ENCODE measurements around the gene THBS2.

Gene THBS2

GRCh38 chr6:169234634-169235033 lies 19.0 kb downstream of the THBS2 start:
- DNase-seq (ENCODE audit: extremely low spot score, insufficient read length, low read depth) (no peak), FAIRE-seq (no peak)

- no peak for FAIRE-seq
- DNase-seq (ENCODE audit: extremely low spot score, insufficient read length, low read depth): no peak
Observed at GRCh38 chr6:169233832-169234231, 19.8 kb downstream of the THBS2 start.

- FAIRE-seq (no peak), DNase-seq (ENCODE audit: extremely low spot score, insufficient read length, low read depth) (no peak)
Observed at GRCh38 chr6:169233181-169233580, 20.5 kb downstream of the THBS2 start.

- no peak for FAIRE-seq
- DNase-seq (ENCODE audit: extremely low spot score, insufficient read length, low read depth): no peak
Observed at GRCh38 chr6:169232507-169232931, 21.1 kb downstream of the THBS2 start.

- FAIRE-seq (no peak), DNase-seq (ENCODE audit: extremely low spot score, insufficient read length, low read depth) (no peak)
Observed at GRCh38 chr6:169231790-169232506, 21.7 kb downstream of the THBS2 start.

GRCh38 chr6:169230946-169231789 lies 22.5 kb downstream of the THBS2 start:
- FAIRE-seq (no peak), DNase-seq (ENCODE audit: extremely low spot score, insufficient read length, low read depth) (no peak)

- no peak for FAIRE-seq
- no peak for DNase-seq (ENCODE audit: extremely low spot score, insufficient read length, low read depth)
Observed at GRCh38 chr6:169230322-169230665, 23.4 kb downstream of the THBS2 start.

GRCh38 chr6:169229615-169230321 lies 23.9 kb downstream of the THBS2 start:
- DNase-seq (ENCODE audit: extremely low spot score, insufficient read length, low read depth): no peak
- FAIRE-seq: no peak

GRCh38 chr6:169227116-169227515 lies 26.5 kb downstream of the THBS2 start:
- DNase-seq (ENCODE audit: extremely low spot score, insufficient read length, low read depth) (no peak), FAIRE-seq (no peak)

GRCh38 chr6:169225887-169226286 lies 27.8 kb downstream of the THBS2 start:
- DNase-seq (ENCODE audit: extremely low spot score, insufficient read length, low read depth): no peak
- FAIRE-seq: no peak

GRCh38 chr6:169225131-169225576 lies 28.5 kb downstream of the THBS2 start:
- FAIRE-seq (no peak), DNase-seq (ENCODE audit: extremely low spot score, insufficient read length, low read depth) (no peak)

GRCh38 chr6:169224716-169225115 lies 28.9 kb downstream of the THBS2 start:
- DNase-seq (ENCODE audit: extremely low spot score, insufficient read length, low read depth) (no peak), FAIRE-seq (no peak)

- FAIRE-seq: no peak
- no peak for DNase-seq (ENCODE audit: extremely low spot score, insufficient read length, low read depth)
Observed at GRCh38 chr6:169224185-169224695, 29.4 kb downstream of the THBS2 start.

- no peak for DNase-seq (ENCODE audit: extremely low spot score, insufficient read length, low read depth)
- no peak for FAIRE-seq
Observed at GRCh38 chr6:169223006-169223405, 30.6 kb downstream of the THBS2 start.

GRCh38 chr6:169222126-169222525 lies 31.5 kb downstream of the THBS2 start:
- FAIRE-seq (no peak), DNase-seq (ENCODE audit: extremely low spot score, insufficient read length, low read depth) (no peak)

GRCh38 chr6:169221264-169221663 lies 32.4 kb downstream of the THBS2 start:
- FAIRE-seq: no peak
- DNase-seq (ENCODE audit: extremely low spot score, insufficient read length, low read depth): no peak

GRCh38 chr6:169220068-169220964 lies 33.3 kb downstream of the THBS2 start:
- no peak for FAIRE-seq
- DNase-seq (ENCODE audit: extremely low spot score, insufficient read length, low read depth): no peak

GRCh38 chr6:169217972-169218371 lies 35.7 kb downstream of the THBS2 start:
- DNase-seq (ENCODE audit: extremely low spot score, insufficient read length, low read depth) (no peak), FAIRE-seq (no peak)

- FAIRE-seq (no peak), DNase-seq (ENCODE audit: extremely low spot score, insufficient read length, low read depth) (no peak)
Observed at GRCh38 chr6:169216830-169217229, 36.8 kb downstream of the THBS2 start.
